Measurements from ENCODE around the gene B3GALT2.
"Not testable (repeated sequence)": the region's sequence is repeated elsewhere in the genome, so short reads cannot be mapped to it uniquely, and the experiment has no call there.

The B3GALT2 gene

GRCh38 chr1:193185901-193186731 lies at the start of gene B3GALT2:
Gene B3GALT2, minus strand, starts transcription at chr1:193186613. Its CDS starts 5,051 bp downstream, at chr1:193181562.
- DNase-seq (ENCODE audit: low read depth) = no peak

GRCh38 chr1:193234530-193234929 lies 48.1 kb upstream of the B3GALT2 start:
- no peak for DNase-seq (ENCODE audit: low read depth)

GRCh38 chr1:193231146-193231545 lies 44.7 kb upstream of the B3GALT2 start:
- not testable (repeated sequence) for DNase-seq (ENCODE audit: low read depth)

- no peak for DNase-seq (ENCODE audit: low read depth)
Measured at GRCh38 chr1:193229136-193229535, 42.7 kb upstream of the B3GALT2 start.

GRCh38 chr1:193222056-193222615 lies 35.7 kb upstream of the B3GALT2 start:
- DNase-seq (ENCODE audit: low read depth) = no peak

DNA sequence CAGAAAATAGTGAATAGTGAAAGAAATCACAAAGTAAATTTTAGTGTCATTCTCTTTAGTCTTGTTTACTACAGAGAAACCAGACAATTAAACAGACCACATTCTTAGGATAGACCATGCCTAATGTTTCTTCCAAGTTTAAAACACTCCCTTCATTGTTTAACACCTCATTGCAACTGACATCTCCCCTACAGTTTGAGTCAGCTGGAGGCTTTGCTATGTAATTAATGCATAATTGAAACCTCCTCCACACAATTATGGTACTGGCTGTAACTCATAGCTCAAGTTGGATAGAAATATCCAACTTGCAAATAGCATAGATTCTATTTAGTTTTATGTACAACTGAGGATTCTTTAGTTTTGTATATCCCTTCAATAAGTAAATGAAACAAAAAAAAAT lies 35.2 kb upstream of the B3GALT2 start:
- no peak for DNase-seq (ENCODE audit: low read depth)

- no peak for DNase-seq (ENCODE audit: low read depth)
Measured at GRCh38 chr1:193219391-193219790, 33.0 kb upstream of the B3GALT2 start.

DNA sequence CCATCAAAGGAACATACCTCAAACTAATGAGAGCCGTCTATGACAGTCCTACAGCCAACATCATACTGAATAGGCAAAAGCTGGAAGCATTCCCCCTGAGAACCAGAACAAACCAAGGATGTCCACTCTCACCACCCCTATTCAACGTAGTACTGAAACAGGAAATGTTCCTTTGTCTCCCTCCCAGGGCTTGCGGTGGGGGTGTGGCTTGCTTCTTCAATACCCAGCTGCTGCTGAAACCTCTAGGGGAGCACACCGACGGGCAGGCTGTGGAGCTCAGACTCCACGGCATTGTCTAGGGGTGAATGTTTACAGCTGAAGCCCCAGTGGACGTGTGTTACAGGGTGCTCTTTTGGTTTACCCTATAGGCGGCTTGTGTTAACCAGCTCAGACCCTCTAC lies 30.5 kb upstream of the B3GALT2 start:
- DNase-seq (ENCODE audit: low read depth) = no peak

DNA sequence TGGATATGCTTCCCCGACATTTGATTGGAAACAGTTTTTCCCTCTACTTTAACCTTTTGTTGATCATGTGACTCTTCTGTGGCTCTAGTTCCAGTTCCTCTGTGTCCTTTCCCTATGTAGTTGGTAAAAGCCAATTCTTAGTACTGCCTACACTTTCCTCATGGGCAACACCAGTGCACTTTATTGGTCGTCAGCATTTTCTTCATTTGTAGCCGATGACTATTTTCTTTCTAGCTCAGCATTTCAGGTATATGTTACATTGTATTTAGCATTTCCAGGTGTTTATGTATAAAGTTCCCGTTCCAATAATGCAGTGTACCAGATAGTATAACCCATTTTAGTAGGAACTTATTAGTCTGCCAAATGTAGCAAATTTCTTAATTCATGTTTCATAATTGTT lies 27.6 kb upstream of the B3GALT2 start:
- DNase-seq (ENCODE audit: low read depth) = no peak

DNA sequence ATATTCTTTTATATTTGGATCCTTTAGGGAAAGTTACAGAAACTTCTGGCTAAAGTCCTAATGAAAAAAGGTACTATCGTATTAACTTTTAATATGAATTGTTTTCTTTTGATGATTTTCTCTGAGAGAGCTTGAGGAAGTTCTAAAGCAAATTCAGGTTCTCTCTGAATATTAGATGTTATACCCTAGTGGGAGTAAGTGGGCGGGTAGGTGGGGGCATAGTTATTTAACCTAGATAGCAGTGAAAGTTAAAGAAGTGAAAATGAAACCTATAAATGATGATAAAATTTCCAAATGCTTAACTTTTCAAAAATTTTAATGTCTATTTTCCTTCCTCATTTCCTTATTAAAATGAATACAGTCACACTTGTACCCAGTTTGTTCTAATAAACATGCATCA lies 26.2 kb upstream of the B3GALT2 start:
- DNase-seq (ENCODE audit: low read depth) = no peak

GRCh38 chr1:193211539-193211938 lies 25.1 kb upstream of the B3GALT2 start:
- DNase-seq (ENCODE audit: low read depth) = no peak

DNA sequence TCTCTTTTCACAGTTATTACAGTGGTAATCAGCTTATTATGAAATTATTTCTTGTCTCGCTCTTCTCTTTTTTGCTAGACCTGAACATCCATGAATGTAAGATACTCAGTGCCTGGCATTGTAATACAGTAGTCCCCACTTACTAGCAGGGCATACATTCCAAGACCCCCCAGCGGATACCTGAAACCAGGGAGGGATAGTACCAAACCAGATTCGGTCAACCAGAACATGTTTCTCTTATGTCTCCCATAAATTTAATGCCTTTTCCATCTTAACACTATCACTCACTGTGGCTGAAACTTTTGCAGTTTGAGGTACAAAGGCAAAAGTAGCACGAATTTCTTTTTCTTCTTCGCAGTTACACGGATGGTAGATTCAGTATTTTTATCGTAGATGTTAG lies 24.6 kb upstream of the B3GALT2 start:
- DNase-seq (ENCODE audit: low read depth) = no peak

DNA sequence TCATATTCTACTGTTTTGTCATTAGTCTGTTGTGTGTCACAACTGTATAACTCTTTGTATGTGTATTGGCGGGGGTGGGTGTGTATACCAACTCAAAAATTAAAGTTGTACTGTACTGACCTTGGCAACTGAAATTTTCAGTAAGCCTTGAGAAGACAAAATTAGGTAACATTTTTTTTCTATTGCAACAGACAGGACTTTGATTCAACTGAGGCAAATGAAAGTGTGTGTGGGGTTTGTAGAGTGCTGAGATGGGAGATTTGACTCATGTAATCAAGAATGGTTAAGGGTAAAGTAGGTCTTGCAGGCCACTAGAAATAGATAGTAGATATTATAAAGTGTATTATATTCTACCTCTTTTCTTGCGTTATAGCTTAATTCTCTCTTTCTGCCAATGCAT lies 14.6 kb upstream of the B3GALT2 start:
- DNase-seq (ENCODE audit: low read depth) = no peak

DNA sequence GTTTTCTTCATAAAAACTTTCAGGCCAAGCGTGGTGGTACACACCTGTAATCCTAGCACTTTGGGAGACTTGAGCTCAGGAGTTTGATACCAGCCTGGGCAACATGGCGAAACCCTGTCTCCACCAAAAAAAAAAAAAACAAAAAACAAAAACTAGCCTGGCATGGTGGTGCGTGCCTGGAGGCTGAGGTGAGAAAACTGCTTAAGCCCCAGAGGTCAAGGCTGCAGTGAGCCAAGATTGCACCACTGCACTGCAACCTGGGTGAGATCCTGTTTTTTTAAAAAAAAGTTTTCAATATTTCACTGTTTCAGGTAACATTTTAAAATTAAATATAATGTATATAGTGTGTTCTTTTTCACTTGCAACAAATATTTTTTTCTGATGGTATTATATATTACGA lies 13.5 kb upstream of the B3GALT2 start:
- DNase-seq (ENCODE audit: low read depth) = no peak

- DNase-seq (ENCODE audit: low read depth) = no peak
Measured at GRCh38 chr1:193192586-193192985, 6.2 kb upstream of the B3GALT2 start.

DNA sequence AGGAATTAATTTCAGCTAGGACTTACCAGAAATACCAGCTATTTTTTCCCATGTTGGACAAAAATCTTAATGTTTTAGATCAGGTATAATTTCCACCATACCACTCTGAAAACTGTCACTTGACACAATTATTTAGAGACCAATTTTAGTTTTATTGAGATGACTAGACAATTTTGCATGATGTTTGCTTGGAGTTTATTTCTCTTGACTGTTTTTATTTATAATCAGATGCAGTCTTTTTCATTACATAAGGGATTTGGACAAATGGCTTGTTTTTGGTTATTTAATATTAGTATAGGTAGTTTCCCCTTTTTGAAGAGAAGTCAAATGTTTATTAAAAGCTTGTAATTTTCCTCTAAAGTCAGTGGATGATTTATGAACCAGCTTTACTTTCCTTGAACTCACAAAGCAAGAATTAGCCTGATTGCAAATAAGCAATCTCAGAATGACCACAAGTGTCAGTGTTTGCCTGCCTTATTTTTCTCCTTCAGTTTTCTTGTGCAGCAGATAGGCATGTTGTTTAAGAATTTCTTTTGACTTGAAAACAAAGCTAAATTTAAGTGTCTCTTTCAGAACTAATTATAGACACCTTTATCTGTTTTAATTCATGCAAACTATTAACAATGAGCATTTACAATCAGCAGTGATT lies 3.8 kb upstream of the B3GALT2 start:
- no peak for DNase-seq (ENCODE audit: low read depth)

GRCh38 chr1:193189442-193190095 lies 3.2 kb upstream of the B3GALT2 start:
- no peak for DNase-seq (ENCODE audit: low read depth)

DNA sequence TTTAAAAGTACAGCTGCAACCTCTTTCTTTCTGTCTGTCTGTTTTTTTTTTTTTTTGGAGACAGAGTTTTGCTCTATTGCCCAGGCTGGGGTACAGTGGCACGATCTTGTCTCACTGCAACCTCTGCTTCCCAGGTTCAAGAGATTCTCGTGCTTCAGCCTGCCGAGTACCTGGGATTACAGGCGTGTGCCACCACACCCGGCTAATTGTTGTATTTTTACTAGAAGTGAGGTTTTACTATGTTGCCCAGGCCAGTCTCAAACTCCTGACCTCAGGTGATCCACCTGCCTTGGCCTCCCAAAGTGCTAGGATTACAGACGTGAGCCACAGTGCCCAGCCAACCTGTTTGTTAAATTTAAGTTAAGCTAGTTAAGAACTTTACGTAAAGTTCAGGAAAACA lies 2.5 kb upstream of the B3GALT2 start:
- not testable (repeated sequence) for DNase-seq (ENCODE audit: low read depth)

DNA sequence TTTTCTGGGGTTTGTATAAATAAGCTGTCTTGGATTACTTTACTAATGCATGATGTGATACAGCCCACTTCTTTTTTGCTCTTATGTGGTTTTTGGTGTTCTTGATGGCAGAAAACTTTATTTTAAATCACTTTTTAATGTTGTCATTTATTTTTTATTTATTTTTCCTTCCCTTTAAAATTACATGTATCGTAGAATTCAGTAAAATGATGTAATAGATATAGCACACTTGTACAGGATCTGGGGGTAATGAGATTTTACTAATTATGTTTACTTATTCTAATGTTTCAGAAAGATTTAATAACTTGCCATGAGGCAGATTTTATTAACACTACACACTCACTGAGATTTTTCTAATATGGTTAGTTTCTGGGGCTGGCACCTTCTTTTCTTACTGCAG lies 701 bp upstream of the B3GALT2 start:
- DNase-seq (ENCODE audit: low read depth) = no peak

- DNase-seq (ENCODE audit: low read depth) = no peak
Measured at GRCh38 chr1:193185211-193185610, 1.2 kb downstream of the B3GALT2 start.

GRCh38 chr1:193184776-193185175 lies 1.6 kb downstream of the B3GALT2 start:
- no peak for DNase-seq (ENCODE audit: low read depth)

- DNase-seq (ENCODE audit: low read depth) = no peak
Measured at GRCh38 chr1:193183019-193183627, 3.3 kb downstream of the B3GALT2 start.

Measured in activated T-cell treated with anti-CD3 and anti-CD28 coated beads for 1 hour (primary cell).